Activated CD8-positive, alpha-beta memory T cell treated with anti-CD3 and anti-CD28 coated beads for 48 hours (primary cell): ENCODE results near the gene UBXN7.
"Not testable (repeated sequence)": the region's sequence is repeated elsewhere in the genome, so short reads cannot be mapped to it uniquely, and the experiment has no call there.

Experiments
- DNase-seq, 3 experiments: peaks; one replicate each; pipeline ENCODE4 v3.0.0-alpha.2; 2020; ENCODE audit warnings: low read depth in 2 of 3, low spot score in 2 of 3

The UBXN7 gene

GRCh38 chr3:196356556-196356955 lies 75.7 kb downstream of the UBXN7 start:
- DNase-seq = no peak

GRCh38 chr3:196355668-196356067 lies 76.6 kb downstream of the UBXN7 start:
- DNase-seq = no peak

- no peak for DNase-seq
Observed at GRCh38 chr3:196354132-196354531, 78.1 kb downstream of the UBXN7 start.

- no peak for DNase-seq
Observed at GRCh38 chr3:196351541-196351940, 80.7 kb downstream of the UBXN7 start.

GRCh38 chr3:196350067-196350466 lies 82.2 kb downstream of the UBXN7 start:
- no peak for DNase-seq

- no peak for DNase-seq
Observed at GRCh38 chr3:196348698-196349097, 83.5 kb downstream of the UBXN7 start.

- no peak for DNase-seq
Observed at GRCh38 chr3:196344663-196345062, 87.6 kb downstream of the UBXN7 start.

- not testable (repeated sequence) for DNase-seq
Observed at GRCh38 chr3:196343917-196344316, 88.3 kb downstream of the UBXN7 start.

- DNase-seq = no peak
Observed at GRCh38 chr3:196341137-196341536, 91.1 kb downstream of the UBXN7 start.

GRCh38 chr3:196340466-196340865 lies 91.8 kb downstream of the UBXN7 start:
- no peak for DNase-seq

- DNase-seq = no peak
Observed at GRCh38 chr3:196339493-196340254, 92.6 kb downstream of the UBXN7 start.

- no peak for DNase-seq
Observed at GRCh38 chr3:196339044-196339443, 93.2 kb downstream of the UBXN7 start.

- no peak for DNase-seq
Observed at GRCh38 chr3:196336319-196337145, 95.7 kb downstream of the UBXN7 start.

- DNase-seq = no peak
Observed at GRCh38 chr3:196335503-196335948, 96.7 kb downstream of the UBXN7 start.

- no peak for DNase-seq
Observed at GRCh38 chr3:196334982-196335381, 97.2 kb downstream of the UBXN7 start.

GRCh38 chr3:196332168-196332567 lies 100.1 kb downstream of the UBXN7 start:
- no peak for DNase-seq

- DNase-seq = no peak
Observed at GRCh38 chr3:196327405-196327804, 104.8 kb downstream of the UBXN7 start.

- no peak for DNase-seq
Observed at GRCh38 chr3:196326936-196327335, 105.3 kb downstream of the UBXN7 start.

GRCh38 chr3:196323691-196324090 lies 108.5 kb downstream of the UBXN7 start:
- no peak for DNase-seq

GRCh38 chr3:196323016-196323415 lies 109.2 kb downstream of the UBXN7 start:
- no peak for DNase-seq

GRCh38 chr3:196321162-196321561 lies 111.1 kb downstream of the UBXN7 start:
- DNase-seq = no peak

GRCh38 chr3:196320137-196320536 lies 112.1 kb downstream of the UBXN7 start:
- no peak for DNase-seq
